ENCODE results near the gene RAI1. TPM values are rescaled to one million over a fixed set of nuclear protein-coding genes. Genes with fewer than 3 reads are reported as not detected.
"Not testable (repeated sequence)": the region's sequence is repeated elsewhere in the genome, so short reads cannot be mapped to it uniquely, and the experiment has no call there.

RAI1 gene
- total and polyA plus RNA-seq, 2 of the 8 experiments (the other 6 are each of a cell fraction or from before 2014, with no cell fraction given): 0.39 to 1.2 TPM

DNA sequence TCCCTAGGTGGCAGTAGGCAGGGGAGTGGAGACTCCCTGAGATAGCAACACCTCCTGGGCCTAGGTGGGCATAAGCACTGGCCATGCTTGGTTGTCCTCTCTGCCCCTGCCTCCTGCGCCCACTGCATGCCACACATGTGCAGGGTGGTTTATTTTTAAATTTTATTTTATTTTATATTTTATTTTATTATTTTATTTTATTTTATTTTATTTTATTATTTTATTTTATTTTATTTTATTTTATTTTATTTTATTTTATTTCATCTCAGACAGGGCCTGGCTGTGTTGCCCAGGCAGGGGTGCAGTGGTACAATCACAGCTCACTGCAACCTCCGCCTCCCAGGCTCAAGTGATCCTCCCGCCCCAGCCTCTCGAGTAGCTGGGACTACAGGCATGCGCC lies 126.9 kb downstream of the RAI1 start:
- not testable (repeated sequence) for FAIRE-seq; H3K14ac ChIP-seq (ENCODE audit: insufficient read length); H3K56ac ChIP-seq (replicated peaks; ENCODE audit: insufficient read length, low read depth, low read length); H3K4me3 ChIP-seq (ENCODE audit: extremely low read depth in 1 of 4, insufficient read depth in 2 of 4, low read depth in 3 of 4, low read length in 4 of 4); H2BK12ac ChIP-seq (ENCODE audit: low read depth, low read length); H4K91ac ChIP-seq (replicated peaks; ENCODE audit: insufficient read length, low read length); H3K23me2 ChIP-seq (ENCODE audit: low read depth, low read length); H3K79me2 ChIP-seq (ENCODE audit: control insufficient read depth in 1 of 2, insufficient read depth in 2 of 2, low read length in 2 of 2); H3K36me3 ChIP-seq (ENCODE audit: control insufficient read depth in 2 of 4, insufficient read depth in 4 of 4, low read length in 3 of 4); H3K4me2 ChIP-seq (ENCODE audit: insufficient read depth in 1 of 2, low read depth in 2 of 2, low read length in 2 of 2); H2BK15ac ChIP-seq (ENCODE audit: low read length); H4K8ac ChIP-seq (ENCODE audit: extremely low read depth, insufficient read depth, low read length); DNase-seq (ENCODE audit: low read depth in 1 of 2, low spot score in 2 of 2); H2AK5ac ChIP-seq (ENCODE audit: low read depth, low read length); H3K9ac ChIP-seq (replicated peaks in 1 of 4; ENCODE audit: extremely low read depth in 1 of 4, low read depth in 3 of 4, low read length in 3 of 4); H2BK5ac ChIP-seq (ENCODE audit: low read depth, low read length); H3K18ac ChIP-seq (ENCODE audit: extremely low read depth, low read length); H2BK20ac ChIP-seq (ENCODE audit: low read length); H3K27ac ChIP-seq (ENCODE audit: low read depth, low read length); H3K4ac ChIP-seq (replicated peaks; ENCODE audit: insufficient read length, low read depth, low read length); H2AFZ ChIP-seq (ENCODE audit: low read length); H3K79me1 ChIP-seq (ENCODE audit: low read depth, low read length); H4K5ac ChIP-seq (ENCODE audit: insufficient read length, low read depth, low read length); H3K9me3 ChIP-seq (ENCODE audit: insufficient read depth in 2 of 2, low read depth in 1 of 2, low read length in 1 of 2); H2BK120ac ChIP-seq (replicated peaks; ENCODE audit: low read depth, low read length); H3K23ac ChIP-seq (ENCODE audit: insufficient read length); H4K20me1 ChIP-seq (replicated peaks in 1 of 2; ENCODE audit: control insufficient read depth in 1 of 2, insufficient read depth in 2 of 2, low read length in 2 of 2)
- Histone ChIP-seq H3K4me1 (replicated peaks in 1 of 4; ENCODE audit: control insufficient read depth in 3 of 4, insufficient read depth in 4 of 4, low read length in 3 of 4) (peaks cover 0 to 20% (median 12%) of the 10 kb centered on the region in 4 experiments; a peak in 6 of 7 replicates), H3K27me3 (replicated peaks in 1 of 4; ENCODE audit: control insufficient read depth in 3 of 4, extremely low read depth in 1 of 4, insufficient read depth in 3 of 4, low read length in 3 of 4) (peaks cover 6 to 23% (median 17%) of the 10 kb centered on the region in 4 experiments)
- ChIA-PET CTCF (ENCODE audit: partially characterized antibody) (interaction anchor here (0.5 to 18.1 kb wide), 11 partner anchors 17 to 426 kb away, joined by 3 to 375 read pairs (median 4); no protein-coding TSS in a partner anchor), POLR2A (ENCODE audit: partially characterized antibody) (interaction anchor here (0.8 to 24.7 kb wide), 5 partner anchors 12 to 76 kb away, joined by 3 to 532 read pairs (median 13); partner anchors contain the start of gene SREBF1)
- WGBS, 2 experiments (ENCODE audit: extremely low coverage in 1 of 2, insufficient coverage in 1 of 2, insufficient read length in 1 of 2, insufficient replicate concordance in 2 of 2, low coverage in 1 of 2, low lambda C conversion rate in 2 of 2, missing lambda C conversion rate in 1 of 2): 94% methylated on average over 5 of the region's 5 CpGs; no CpG with 5 or more reads in 1 of the 2 experiments

All from H1 (cell line).